ENCODE results near the gene GRID1.

GRCh38 chr10:85713885-85714284, 652.7 kb downstream of the GRID1 start:
- no peak for TF ChIP-seq POLR2A (IDR thresholded peaks at IDR 0.05)
- TF ChIP-seq CTCF (IDR thresholded peaks at IDR 0.05), result no peak

All from lower leg skin (tissue), 3 donors.